ENCODE data around the gene EFCAB12.
A peak's percentile ranks its signal among the peaks of the same experiment; 100 is the strongest.
"Not testable (repeated sequence)": the region's sequence is repeated elsewhere in the genome, so short reads cannot be mapped to it uniquely, and the experiment has no call there.

EFCAB12 gene

GRCh38 chr3:129392106-129392887 lies 36.1 kb downstream of the EFCAB12 start:
- not testable (repeated sequence) for DNase-seq (ENCODE audit: low spot score)

- DNase-seq (ENCODE audit: low spot score): not testable (repeated sequence)
These were observed 36.9 kb downstream of the EFCAB12 start for GRCh38 chr3:129391583-129391982.

GRCh38 chr3:129389572-129389937 lies 38.9 kb downstream of the EFCAB12 start:
- no peak for DNase-seq (ENCODE audit: low spot score)

- not testable (repeated sequence) for DNase-seq (ENCODE audit: low spot score)
These were observed 39.5 kb downstream of the EFCAB12 start for GRCh38 chr3:129388791-129389571.

- DNase-seq (ENCODE audit: low spot score): no peak
These were observed 40.9 kb downstream of the EFCAB12 start for GRCh38 chr3:129387487-129387886.

- no peak for DNase-seq (ENCODE audit: low spot score)
These were observed 41.5 kb downstream of the EFCAB12 start for GRCh38 chr3:129386984-129387383.

- not testable (repeated sequence) for DNase-seq (ENCODE audit: low spot score)
These were observed 42.9 kb downstream of the EFCAB12 start for GRCh38 chr3:129385507-129385906.

GRCh38 chr3:129384594-129385323 lies 43.7 kb downstream of the EFCAB12 start:
- DNase-seq (ENCODE audit: low spot score): no peak

GRCh38 chr3:129384103-129384502 lies 44.3 kb downstream of the EFCAB12 start:
- DNase-seq (ENCODE audit: low spot score): not testable (repeated sequence)

- DNase-seq (ENCODE audit: low spot score): peak; percentile 87
These were observed 45.1 kb downstream of the EFCAB12 start for GRCh38 chr3:129383292-129383860.

GRCh38 chr3:129382366-129382765 lies 46.1 kb downstream of the EFCAB12 start:
- no peak for DNase-seq (ENCODE audit: low spot score)

- DNase-seq (ENCODE audit: low spot score): no peak
These were observed 48.7 kb downstream of the EFCAB12 start for GRCh38 chr3:129379582-129380358.

GRCh38 chr3:129378949-129379348 lies 49.5 kb downstream of the EFCAB12 start:
- DNase-seq (ENCODE audit: low spot score): no peak

- DNase-seq (ENCODE audit: low spot score): no peak
These were observed 50.8 kb downstream of the EFCAB12 start for GRCh38 chr3:129377615-129378014.

- DNase-seq (ENCODE audit: low spot score): no peak
These were observed 53.3 kb downstream of the EFCAB12 start for GRCh38 chr3:129375099-129375498.

- DNase-seq (ENCODE audit: low spot score): no peak
These were observed 57.2 kb downstream of the EFCAB12 start for GRCh38 chr3:129371041-129371826.

- DNase-seq (ENCODE audit: low spot score): no peak
These were observed 58.0 kb downstream of the EFCAB12 start for GRCh38 chr3:129370248-129370964.

GRCh38 chr3:129369711-129370110 lies 58.7 kb downstream of the EFCAB12 start:
- DNase-seq (ENCODE audit: low spot score): no peak

GRCh38 chr3:129367821-129368220 lies 60.6 kb downstream of the EFCAB12 start:
- no peak for DNase-seq (ENCODE audit: low spot score)

- DNase-seq (ENCODE audit: low spot score): no peak
These were observed 62.1 kb downstream of the EFCAB12 start for GRCh38 chr3:129366312-129366831.

Measured in GM03348 (cell line).